ENCODE data around the gene CELA2A.

- TF ChIP-seq SUZ12 (IDR thresholded peaks at IDR 0.05; ENCODE audit: extremely low read depth, insufficient read depth, insufficient read length) (no peak), YY1 (IDR thresholded peaks at IDR 0.05; ENCODE audit: insufficient read depth, insufficient read length) (no peak)
Observed at GRCh38 chr1:15425958-15426357, 30.6 kb upstream of the CELA2A start.
